WTC11 (cell line): Measurements from ENCODE around the gene ARL4A. TPM values are rescaled to one million over a fixed set of nuclear protein-coding genes. Genes with fewer than 3 reads are reported as not detected.

Experiments used
- ATAC-seq: fragments of 200-7000 bp; cut with Tn5 transposase; 2 replicates; pipeline ENCODE4 v1.10.0; 2021; ENCODE audit warnings: mild to moderate bottlenecking, moderate library complexity
- CTCF ChIA-PET: fragments of 300-600 bp; sonication (Branson Sonifier 250); formaldehyde crosslinking; loops from one replicate; lab custom pipeline; 2021; ENCODE audit warnings: antibody characterized with exemption; lab: Charles Lee
- POLR2A ChIA-PET: fragments of 350-600 bp; sonication (Branson Sonifier 250); formaldehyde crosslinking; loops from one replicate; lab custom pipeline; 2021; ENCODE audit warnings: antibody characterized with exemption; lab: Charles Lee
- DNase-seq: peaks from one replicate; pipeline ENCODE4 v3.0.0; 2021; ENCODE audit warnings: low spot score
- H3K27ac Mint-ChIP-seq: 2 replicates; pipeline ENCODE4 v1.8.0; 2021; ENCODE audit warnings: mixed read lengths
- H3K27me3 Mint-ChIP-seq: 2 replicates; pipeline ENCODE4 v1.8.0; 2021; ENCODE audit warnings: low read depth, mild to moderate bottlenecking, moderate library complexity, mixed read lengths
- H3K36me3 Mint-ChIP-seq: 2 replicates; pipeline ENCODE4 v1.8.0; 2021; ENCODE audit warnings: mixed read lengths
- H3K4me1 Mint-ChIP-seq: 2 replicates; pipeline ENCODE4 v1.8.0; 2022; ENCODE audit warnings: mixed read lengths
- H3K4me3 Mint-ChIP-seq: 2 replicates; pipeline ENCODE4 v1.8.0; 2021; ENCODE audit warnings: mild to moderate bottlenecking, moderate library complexity, mixed read lengths
- H3K9me3 Mint-ChIP-seq: 2 replicates; pipeline ENCODE4 v1.8.0; 2021; ENCODE audit warnings: mixed read lengths
- ARID4B ChIP-seq: sonication (generic); formaldehyde crosslinking; IDR thresholded peaks from 2 replicates; pipeline ENCODE4 v1.8.0; 2023; ENCODE audit warnings: missing genetic modification reagents, mild to moderate bottlenecking, borderline replicate concordance
- ATF2 ChIP-seq: sonication (generic); formaldehyde crosslinking; IDR thresholded peaks from 2 replicates; pipeline ENCODE4 v1.8.1; 2022; ENCODE audit warnings: low read depth, missing genetic modification reagents, borderline replicate concordance
- CBFB ChIP-seq: sonication (generic); formaldehyde crosslinking; IDR thresholded peaks from 2 replicates; pipeline ENCODE4 v1.8.1; 2022; ENCODE audit warnings: mild to moderate bottlenecking, low read depth, missing genetic modification reagents
- E2F1 ChIP-seq: sonication (generic); formaldehyde crosslinking; IDR thresholded peaks from 2 replicates; pipeline ENCODE4 v1.8.0; 2022; ENCODE audit warnings: mild to moderate bottlenecking, missing genetic modification reagents
- ELF4 ChIP-seq: sonication (generic); formaldehyde crosslinking; IDR thresholded peaks from 2 replicates; pipeline ENCODE4 v1.8.1; 2022; ENCODE audit warnings: low read depth, mild to moderate bottlenecking, moderate library complexity, missing genetic modification reagents
- GABPB1 ChIP-seq: sonication (generic); formaldehyde crosslinking; IDR thresholded peaks from 2 replicates; pipeline ENCODE4 v1.8.1; 2023; ENCODE audit warnings: mild to moderate bottlenecking, missing genetic modification reagents
- JUN ChIP-seq: sonication (generic); formaldehyde crosslinking; IDR thresholded peaks from 2 replicates; pipeline ENCODE4 v1.8.0; 2023; ENCODE audit warnings: mild to moderate bottlenecking, missing genetic modification reagents
- SP1 ChIP-seq: sonication (generic); formaldehyde crosslinking; conservative IDR thresholded peaks from 2 replicates; pipeline ENCODE4 v1.8.1; 2022; ENCODE audit warnings: missing genetic modification reagents
- ZMAT4 ChIP-seq: fragments of 250-450 bp; sonication (Bioruptor Pico); IDR thresholded peaks from 2 replicates; pipeline ENCODE4 v1.9.0; 2021; ENCODE audit warnings: mild to moderate bottlenecking
- ZNF232 ChIP-seq: sonication (generic); formaldehyde crosslinking; IDR thresholded peaks from 2 replicates; pipeline ENCODE4 v1.8.0; 2022; ENCODE audit warnings: mild to moderate bottlenecking, missing genetic modification reagents
- ZNF396 ChIP-seq: fragments of 250-450 bp; sonication (Bioruptor Pico); IDR thresholded peaks from 2 replicates; pipeline ENCODE4 v1.8.0; 2021; ENCODE audit warnings: mild to moderate bottlenecking, moderate library complexity, borderline replicate concordance
- total RNA-seq: library from RNA; stranded (reverse); gene quantifications from 3 replicates; pipeline ENCODE4 v1.2.3, GENCODE V29; 2021
- TF ChIP-seq, protein P1 (sequence below): sonication (generic); formaldehyde crosslinking; IDR thresholded peaks from 2 replicates; pipeline ENCODE4 v1.8.1; 2022; ENCODE audit warnings: mild to moderate bottlenecking, moderate library complexity, missing genetic modification reagents
- TF ChIP-seq, protein P2 (sequence below): fragments of 250-450 bp; sonication (Bioruptor Pico); conservative IDR thresholded peaks from 2 replicates; pipeline ENCODE4 v1.9.0; 2021; ENCODE audit warnings: mild to moderate bottlenecking
- TF ChIP-seq, protein P3 (sequence below): fragments of 250-450 bp; sonication (Bioruptor Pico); IDR thresholded peaks from 2 replicates; pipeline ENCODE4 v1.8.0; 2021; ENCODE audit warnings: mild to moderate bottlenecking

ARL4A gene
- total RNA-seq, 1 experiment from 2014 or later, result 25.4 TPM

GRCh38 chr7:12689451-12689850, 2.0 kb downstream of the ARL4A start (continued):
- no peak for TF ChIP-seq ATF2 (CRISPR knock-in tag)

- H3K27ac Mint-ChIP-seq, result 0 out of 2 replicates have a peak overlapping the region, but pooled peaks have one; percentile 43
These were observed 2.8 kb downstream of the ARL4A start for GRCh38 chr7:12690041-12690878.

More at GRCh38 chr7:12690041-12690878, 2.8 kb downstream of the ARL4A start:
- DNase-seq, result no peak
- POLR2A ChIA-PET, result interaction anchor here (0.7 kb wide), 2 partner anchors 16 to 20 kb away, joined by 5 to 6 read pairs; no protein-coding TSS in a partner anchor
- Mint-ChIP-seq H3K4me3 (peak overlapping the region; percentile 88), H3K27me3 (no peaks in the 10 kb centered on the region), H3K36me3 (no peaks in the 10 kb centered on the region), H3K9me3 (no peaks in the 10 kb centered on the region), H3K4me1 (peaks cover 58% of the 10 kb centered on the region)
- CTCF ChIA-PET, result interaction anchor here (0.6 to 1.1 kb wide), 4 partner anchors 25 to 426 kb away, joined by 3 to 8 read pairs (median 3); no protein-coding TSS in a partner anchor
- TF ChIP-seq ZMAT4, result no peak
- no peak for TF ChIP-seq ZNF232 (CRISPR knock-in tag)
- TF ChIP-seq, protein P1, sequence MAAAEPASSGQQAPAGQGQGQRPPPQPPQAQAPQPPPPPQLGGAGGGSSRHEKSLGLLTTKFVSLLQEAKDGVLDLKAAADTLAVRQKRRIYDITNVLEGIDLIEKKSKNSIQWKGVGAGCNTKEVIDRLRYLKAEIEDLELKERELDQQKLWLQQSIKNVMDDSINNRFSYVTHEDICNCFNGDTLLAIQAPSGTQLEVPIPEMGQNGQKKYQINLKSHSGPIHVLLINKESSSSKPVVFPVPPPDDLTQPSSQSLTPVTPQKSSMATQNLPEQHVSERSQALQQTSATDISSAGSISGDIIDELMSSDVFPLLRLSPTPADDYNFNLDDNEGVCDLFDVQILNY, result no peak
- TF ChIP-seq ELF4 (CRISPR knock-in tag), result no peak
- TF ChIP-seq ARID4B (CRISPR knock-in tag), result no peak
- TF ChIP-seq, protein P2, sequence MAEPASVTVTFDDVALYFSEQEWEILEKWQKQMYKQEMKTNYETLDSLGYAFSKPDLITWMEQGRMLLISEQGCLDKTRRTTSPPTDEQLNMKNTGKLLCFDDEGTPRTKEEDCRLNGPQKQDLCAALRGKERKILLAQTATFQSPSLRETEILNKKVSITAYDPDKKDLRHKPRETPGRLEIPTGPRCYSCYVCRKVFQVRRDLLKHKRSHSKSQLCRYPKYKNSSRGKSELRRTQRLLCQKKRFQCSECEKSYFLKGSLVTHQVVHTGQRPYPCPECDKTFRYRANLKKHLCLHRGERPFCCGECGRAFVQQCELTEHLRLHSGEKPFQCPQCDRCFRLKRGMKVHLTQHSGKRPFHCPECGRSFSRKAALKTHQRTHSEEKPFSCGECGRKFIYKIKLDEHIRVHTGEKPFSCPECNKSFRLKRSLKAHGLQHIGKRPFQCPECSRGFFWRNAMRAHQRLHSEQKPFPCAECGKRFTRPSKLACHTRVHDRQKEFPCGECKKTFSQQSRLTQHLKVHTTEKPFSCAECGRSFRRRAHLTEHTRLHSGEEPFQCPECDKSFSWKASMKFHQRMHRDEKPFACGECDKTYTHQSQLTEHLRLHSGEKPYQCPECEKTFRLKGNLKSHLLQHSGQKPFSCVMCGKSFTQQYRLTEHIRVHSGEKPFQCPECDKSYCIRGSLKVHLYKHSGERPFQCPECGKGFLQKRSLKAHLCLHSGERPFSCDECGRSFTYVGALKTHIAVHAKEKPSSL (CRISPR knock-in tag), result no peak
- TF ChIP-seq JUN (CRISPR knock-in tag), result no peak
- TF ChIP-seq, protein P3, sequence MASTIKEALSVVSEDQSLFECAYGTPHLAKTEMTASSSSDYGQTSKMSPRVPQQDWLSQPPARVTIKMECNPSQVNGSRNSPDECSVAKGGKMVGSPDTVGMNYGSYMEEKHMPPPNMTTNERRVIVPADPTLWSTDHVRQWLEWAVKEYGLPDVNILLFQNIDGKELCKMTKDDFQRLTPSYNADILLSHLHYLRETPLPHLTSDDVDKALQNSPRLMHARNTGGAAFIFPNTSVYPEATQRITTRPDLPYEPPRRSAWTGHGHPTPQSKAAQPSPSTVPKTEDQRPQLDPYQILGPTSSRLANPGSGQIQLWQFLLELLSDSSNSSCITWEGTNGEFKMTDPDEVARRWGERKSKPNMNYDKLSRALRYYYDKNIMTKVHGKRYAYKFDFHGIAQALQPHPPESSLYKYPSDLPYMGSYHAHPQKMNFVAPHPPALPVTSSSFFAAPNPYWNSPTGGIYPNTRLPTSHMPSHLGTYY, result no peak
- no peak for TF ChIP-seq CBFB (CRISPR knock-in tag)
- TF ChIP-seq GABPB1, result no peak
- TF ChIP-seq ZNF396, result no peak
- no peak for TF ChIP-seq SP1 (CRISPR knock-in tag)
- TF ChIP-seq E2F1 (CRISPR knock-in tag), result no peak
- ATAC-seq, result no peak
